HG03571 (cell line): ENCODE measurements around the gene SPTB.

Source experiments
- ATAC-seq: cut with Tn5 transposase; IDR thresholded peaks from one replicate; pipeline ENCODE4 v1.9.1; 2021; ENCODE audit not compliant: unreplicated experiment

Gene SPTB

DNA sequence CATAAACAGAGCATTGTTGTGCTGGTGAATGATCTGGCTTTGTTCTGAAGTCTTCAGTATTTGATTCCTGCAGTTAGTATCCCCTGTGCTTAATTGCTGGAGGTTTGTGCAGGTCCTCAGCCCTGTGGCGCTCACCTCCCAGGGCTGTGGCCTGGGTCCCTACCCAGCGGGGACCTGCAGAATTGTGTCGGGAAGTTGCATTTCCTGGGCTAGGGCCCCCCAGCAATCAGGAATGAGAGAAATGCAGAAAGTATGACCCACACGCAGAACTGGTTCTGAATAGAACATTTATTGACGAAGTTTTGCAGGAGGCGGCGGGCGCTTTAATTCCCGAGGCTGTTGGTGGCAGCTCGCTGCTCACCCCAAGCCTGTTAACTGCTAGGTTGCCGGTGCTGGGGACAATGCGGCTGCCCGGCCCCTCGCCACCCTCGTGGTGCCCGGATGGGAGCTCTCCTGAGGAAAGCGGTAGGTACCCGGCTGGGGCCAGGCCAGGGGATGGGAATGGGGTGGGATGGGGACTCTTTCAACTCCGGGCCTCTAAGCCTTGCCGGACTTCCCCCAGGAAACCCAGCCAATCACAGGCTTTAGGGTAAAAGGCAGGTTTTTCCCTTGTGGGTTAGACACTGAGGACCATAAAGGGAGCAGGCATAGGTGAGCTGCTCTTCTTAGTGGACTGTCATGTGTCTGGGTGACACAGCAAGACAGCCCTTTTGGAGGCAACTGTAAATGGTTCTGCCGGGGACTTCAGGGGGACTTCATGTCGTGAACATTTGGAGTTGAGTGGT lies 163.9 kb downstream of the SPTB start:
- no peak for ATAC-seq

- ATAC-seq = no peak
These were observed 164.5 kb downstream of the SPTB start for GRCh38 chr14:64715146-64715627.

- ATAC-seq = no peak
These were observed 165.2 kb downstream of the SPTB start for GRCh38 chr14:64714432-64715025.

GRCh38 chr14:64713677-64714076 lies 166.0 kb downstream of the SPTB start:
- no peak for ATAC-seq

DNA sequence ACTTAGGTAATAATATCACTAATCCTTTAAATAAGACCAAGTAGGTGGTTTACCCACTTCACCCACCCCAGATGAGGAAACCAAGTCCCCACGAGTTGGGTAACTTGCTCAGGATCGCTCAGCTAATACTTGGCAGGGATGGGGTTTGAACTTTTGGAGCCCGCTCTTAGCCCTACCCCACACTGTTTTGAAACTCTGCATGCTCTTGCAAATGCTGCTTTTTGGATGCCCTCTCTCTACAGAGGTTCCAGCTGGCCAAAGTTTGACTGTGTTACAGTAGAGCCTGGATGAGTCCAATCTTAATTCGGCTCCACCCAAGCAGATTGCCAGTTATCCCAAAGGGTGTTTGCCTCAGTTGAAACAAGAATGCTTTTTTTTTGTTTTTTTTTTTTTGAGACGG lies 168.7 kb downstream of the SPTB start:
- no peak for ATAC-seq

GRCh38 chr14:64709126-64709525 lies 170.6 kb downstream of the SPTB start:
- no peak for ATAC-seq

DNA sequence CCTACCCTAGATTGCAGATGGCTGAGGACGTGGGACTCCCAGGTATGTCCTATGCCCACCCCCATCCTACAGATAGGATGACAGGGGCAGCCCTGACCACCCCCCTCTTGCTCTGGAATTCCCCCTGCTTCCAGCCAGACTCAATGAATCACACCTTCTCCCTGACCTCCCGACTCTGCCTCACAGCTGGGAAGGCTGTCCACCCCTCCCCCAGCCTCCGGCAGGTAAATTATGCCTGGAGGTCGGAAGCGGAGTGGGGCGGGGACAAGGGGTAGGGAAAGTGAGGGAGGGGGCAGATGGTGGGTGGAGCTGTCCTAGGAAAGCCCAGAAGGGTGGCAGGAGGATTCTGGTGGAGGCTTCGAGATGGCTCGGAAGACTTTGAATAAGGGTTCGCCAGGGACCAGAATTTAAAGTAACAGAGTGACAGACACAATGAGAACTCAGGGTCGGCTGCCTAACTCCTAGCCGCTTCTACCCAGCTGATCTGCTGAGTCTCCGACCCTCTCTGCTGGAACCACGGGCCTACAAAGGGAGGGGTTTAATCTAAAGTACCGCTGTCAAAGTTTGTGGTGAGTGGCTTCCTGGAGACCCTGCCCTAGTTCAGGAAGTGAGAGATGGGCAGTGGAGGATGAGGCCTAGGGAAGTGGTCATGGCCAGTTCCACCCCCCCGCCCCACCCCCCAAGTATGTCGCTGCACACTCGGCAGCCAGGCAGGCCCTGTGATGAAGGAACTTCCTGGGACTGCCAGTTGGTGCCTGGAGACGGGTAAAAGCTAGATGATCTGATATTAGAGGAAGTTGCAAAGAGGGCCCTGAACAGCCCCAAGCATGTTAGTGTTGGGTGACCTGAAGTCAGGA lies 171.3 kb downstream of the SPTB start:
- no peak for ATAC-seq

GRCh38 chr14:64707661-64708060 lies 172.0 kb downstream of the SPTB start:
- no peak for ATAC-seq

GRCh38 chr14:64706593-64707193 lies 173.0 kb downstream of the SPTB start:
- no peak for ATAC-seq

- no peak for ATAC-seq
These were observed 173.6 kb downstream of the SPTB start for GRCh38 chr14:64706119-64706592.

GRCh38 chr14:64705381-64706118 lies 174.2 kb downstream of the SPTB start:
- no peak for ATAC-seq

- no peak for ATAC-seq
These were observed 174.8 kb downstream of the SPTB start for GRCh38 chr14:64704743-64705380.

- no peak for ATAC-seq
These were observed 175.5 kb downstream of the SPTB start, which contains the start of gene PLEKHG3 for GRCh38 chr14:64704143-64704742. PLEKHG3 (plus strand) TSS chr14:64704424; CDS start chr14:64727632, 23,208 bp downstream.

- no peak for ATAC-seq
These were observed 176.1 kb downstream of the SPTB start for GRCh38 chr14:64703395-64704142.

GRCh38 chr14:64702493-64703394 lies 177.0 kb downstream of the SPTB start:
- no peak for ATAC-seq

- no peak for ATAC-seq
These were observed 178.0 kb downstream of the SPTB start for GRCh38 chr14:64701660-64702059.

DNA sequence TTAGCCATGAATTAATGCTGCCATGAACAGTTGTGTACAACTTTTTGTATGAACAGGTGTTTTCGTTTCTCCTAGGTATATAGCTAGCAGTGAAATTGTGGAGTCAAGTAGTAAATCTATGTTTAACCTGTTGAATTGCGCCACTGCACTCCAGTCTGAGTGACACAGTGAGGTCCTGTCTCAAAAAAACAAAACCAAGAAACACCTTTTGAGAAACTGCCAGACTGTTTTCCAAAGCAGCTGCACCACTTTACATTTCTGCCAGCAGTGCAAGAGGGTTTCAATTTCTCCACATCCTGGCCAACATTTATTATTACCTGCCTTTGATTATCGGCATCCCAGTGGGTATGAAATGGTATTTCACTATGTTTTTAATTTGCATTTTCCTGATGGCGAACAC lies 178.8 kb downstream of the SPTB start:
- ATAC-seq = no peak

- ATAC-seq = no peak
These were observed 179.4 kb downstream of the SPTB start for GRCh38 chr14:64700290-64700689.
